Measurements from ENCODE around the gene RAB11FIP4. TPM values are rescaled to one million over a fixed set of nuclear protein-coding genes. Genes with fewer than 3 reads are reported as not detected.

The RAB11FIP4 gene
- total and polyA plus RNA-seq, 4 donors = 1.5 to 16.0 (median 3.3) TPM

DNA sequence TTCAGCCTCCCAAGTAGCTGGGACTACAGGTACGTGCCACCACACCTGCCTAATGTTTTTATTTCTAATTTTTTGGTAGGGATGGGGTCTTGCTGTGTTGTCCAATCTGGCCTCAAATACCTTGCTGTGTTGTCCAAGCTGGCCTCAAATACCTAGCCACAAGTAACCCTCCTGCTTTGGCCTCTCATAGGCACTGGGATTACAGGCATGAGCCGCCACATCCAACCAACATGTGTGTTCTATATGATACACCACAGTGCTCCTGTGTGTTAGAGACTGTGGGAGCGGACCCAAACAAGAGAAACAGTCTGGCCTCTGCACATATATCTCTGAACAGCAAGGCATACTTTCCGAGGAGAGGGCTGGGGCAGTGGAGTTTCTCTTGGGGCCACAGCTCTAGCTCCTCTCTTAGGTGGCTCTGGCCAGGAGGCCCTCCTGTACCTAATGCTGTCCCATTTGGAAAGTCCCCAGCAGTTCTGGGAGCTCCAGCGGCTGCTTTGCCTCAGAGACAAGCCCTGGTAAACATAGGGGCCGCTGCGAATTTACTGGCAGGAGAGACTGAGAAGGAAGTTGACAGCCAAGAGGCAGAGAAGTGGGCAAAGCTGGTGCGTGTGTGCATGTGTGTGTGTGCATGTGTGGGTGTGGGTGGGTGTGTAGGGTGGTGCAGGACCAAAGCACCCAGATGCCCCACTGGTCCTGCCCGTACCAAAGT, 95.0 kb downstream of the RAB11FIP4 start:
- no peaks in the 10 kb centered on the region for H3K36me3 ChIP-seq (ENCODE audit: control insufficient read depth in 4 of 4, insufficient read depth in 3 of 4, low read depth in 1 of 4, low read length in 3 of 4)
- peaks cover 17 to 54% (median 37%) of the 10 kb centered on the region in 4 donors for H3K4me1 ChIP-seq (ENCODE audit: control insufficient read depth in 4 of 4, insufficient read depth in 4 of 4, low read length in 3 of 4)
- H3K4me3 ChIP-seq (ENCODE audit: low read depth in 1 of 3, low read length in 3 of 3) = peak overlapping the region in 1 of 3 donors; percentile 34
- H3K9me3 ChIP-seq (ENCODE audit: control insufficient read depth in 4 of 4, low read length in 3 of 4) = no peaks in the 10 kb centered on the region
- H3K9ac ChIP-seq (ENCODE audit: low read depth in 1 of 2, low read length in 2 of 2) = no peak overlapping the region
- TF ChIP-seq FOXA1 (IDR thresholded peaks at IDR 0.05) (no peak), EGR1 (IDR thresholded peaks at IDR 0.05; ENCODE audit: low read depth in 2 of 2) (no peak), FOXA2 (IDR thresholded peaks at IDR 0.05) (no peak), GABPA (IDR thresholded peaks at IDR 0.05 in 1 of 2, conservative IDR thresholded peaks at IDR 0.05 in 1 of 2) (no peak), SP1 (IDR thresholded peaks at IDR 0.05) (peak; percentile 7), RAD21 (IDR thresholded peaks at IDR 0.05) (no peak)
- TF ChIP-seq, protein P1, sequence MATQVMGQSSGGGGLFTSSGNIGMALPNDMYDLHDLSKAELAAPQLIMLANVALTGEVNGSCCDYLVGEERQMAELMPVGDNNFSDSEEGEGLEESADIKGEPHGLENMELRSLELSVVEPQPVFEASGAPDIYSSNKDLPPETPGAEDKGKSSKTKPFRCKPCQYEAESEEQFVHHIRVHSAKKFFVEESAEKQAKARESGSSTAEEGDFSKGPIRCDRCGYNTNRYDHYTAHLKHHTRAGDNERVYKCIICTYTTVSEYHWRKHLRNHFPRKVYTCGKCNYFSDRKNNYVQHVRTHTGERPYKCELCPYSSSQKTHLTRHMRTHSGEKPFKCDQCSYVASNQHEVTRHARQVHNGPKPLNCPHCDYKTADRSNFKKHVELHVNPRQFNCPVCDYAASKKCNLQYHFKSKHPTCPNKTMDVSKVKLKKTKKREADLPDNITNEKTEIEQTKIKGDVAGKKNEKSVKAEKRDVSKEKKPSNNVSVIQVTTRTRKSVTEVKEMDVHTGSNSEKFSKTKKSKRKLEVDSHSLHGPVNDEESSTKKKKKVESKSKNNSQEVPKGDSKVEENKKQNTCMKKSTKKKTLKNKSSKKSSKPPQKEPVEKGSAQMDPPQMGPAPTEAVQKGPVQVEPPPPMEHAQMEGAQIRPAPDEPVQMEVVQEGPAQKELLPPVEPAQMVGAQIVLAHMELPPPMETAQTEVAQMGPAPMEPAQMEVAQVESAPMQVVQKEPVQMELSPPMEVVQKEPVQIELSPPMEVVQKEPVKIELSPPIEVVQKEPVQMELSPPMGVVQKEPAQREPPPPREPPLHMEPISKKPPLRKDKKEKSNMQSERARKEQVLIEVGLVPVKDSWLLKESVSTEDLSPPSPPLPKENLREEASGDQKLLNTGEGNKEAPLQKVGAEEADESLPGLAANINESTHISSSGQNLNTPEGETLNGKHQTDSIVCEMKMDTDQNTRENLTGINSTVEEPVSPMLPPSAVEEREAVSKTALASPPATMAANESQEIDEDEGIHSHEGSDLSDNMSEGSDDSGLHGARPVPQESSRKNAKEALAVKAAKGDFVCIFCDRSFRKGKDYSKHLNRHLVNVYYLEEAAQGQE (IDR thresholded peaks at IDR 0.05) = no peak
- peak overlapping the region; percentile 35 to 82 for H3K27ac ChIP-seq (ENCODE audit: low read depth in 1 of 2, low read length in 2 of 2)
- 44% methylated on average over 9 of the region's 9 CpGs for WGBS
- H3K27me3 ChIP-seq (ENCODE audit: control insufficient read depth in 4 of 4, insufficient read depth in 4 of 4, low read length in 3 of 4) = no peaks in the 10 kb centered on the region
- DNase-seq (ENCODE audit: low spot score) = no peak

DNA sequence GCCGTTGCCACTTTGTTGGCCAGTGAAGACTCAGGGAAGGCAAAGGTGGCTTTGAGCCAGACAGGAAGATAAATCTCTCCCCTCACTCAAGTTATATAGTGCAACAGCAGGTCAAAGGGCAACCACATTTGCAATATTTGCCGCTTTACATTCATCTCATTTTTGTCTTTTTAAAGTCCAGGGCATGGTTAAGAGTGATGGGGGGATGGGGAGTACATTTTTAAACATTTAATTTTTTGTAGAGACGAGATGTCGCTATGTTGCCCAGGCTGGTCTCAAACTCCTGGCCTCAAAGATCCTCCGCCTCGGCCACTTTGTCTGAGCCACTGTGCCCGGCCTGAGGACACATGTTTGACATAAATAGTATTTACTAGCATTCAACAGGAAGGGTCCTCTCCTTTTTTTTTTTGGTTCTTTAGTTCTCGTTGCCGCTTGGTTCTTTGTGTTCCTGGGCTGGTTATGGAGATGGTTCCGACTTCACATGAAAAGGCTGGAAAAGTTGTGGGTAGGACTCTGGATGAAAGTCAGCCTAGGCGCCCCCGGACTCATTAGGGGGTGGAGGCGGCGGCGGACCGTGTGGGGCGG, 95.7 kb downstream of the RAB11FIP4 start:
- H3K9me3 ChIP-seq (ENCODE audit: control insufficient read depth in 4 of 4, low read length in 3 of 4) = no peaks in the 10 kb centered on the region
- 16% methylated on average over 17 of the region's 17 CpGs for WGBS
- H3K4me3 ChIP-seq (ENCODE audit: low read depth in 1 of 3, low read length in 3 of 3) = peak overlapping the region in 2 of 3 donors; percentile 34 to 73
- no peaks in the 10 kb centered on the region for H3K27me3 ChIP-seq (ENCODE audit: control insufficient read depth in 4 of 4, insufficient read depth in 4 of 4, low read length in 3 of 4)
- TF ChIP-seq HNF4G (IDR thresholded peaks at IDR 0.05) = no peak
- no peak for TF ChIP-seq FOXA2 (IDR thresholded peaks at IDR 0.05)
- TF ChIP-seq GABPA (IDR thresholded peaks at IDR 0.05 in 1 of 2, conservative IDR thresholded peaks at IDR 0.05 in 1 of 2) = no peak
- TF ChIP-seq JUND (IDR thresholded peaks at IDR 0.05) = no peak
- TF ChIP-seq EGR1 (IDR thresholded peaks at IDR 0.05; ENCODE audit: low read depth in 2 of 2) = no peak
- no peak for TF ChIP-seq NR2F2 (IDR thresholded peaks at IDR 0.05)
- TF ChIP-seq FOXA1 (IDR thresholded peaks at IDR 0.05) = no peak
- TF ChIP-seq, protein P2, sequence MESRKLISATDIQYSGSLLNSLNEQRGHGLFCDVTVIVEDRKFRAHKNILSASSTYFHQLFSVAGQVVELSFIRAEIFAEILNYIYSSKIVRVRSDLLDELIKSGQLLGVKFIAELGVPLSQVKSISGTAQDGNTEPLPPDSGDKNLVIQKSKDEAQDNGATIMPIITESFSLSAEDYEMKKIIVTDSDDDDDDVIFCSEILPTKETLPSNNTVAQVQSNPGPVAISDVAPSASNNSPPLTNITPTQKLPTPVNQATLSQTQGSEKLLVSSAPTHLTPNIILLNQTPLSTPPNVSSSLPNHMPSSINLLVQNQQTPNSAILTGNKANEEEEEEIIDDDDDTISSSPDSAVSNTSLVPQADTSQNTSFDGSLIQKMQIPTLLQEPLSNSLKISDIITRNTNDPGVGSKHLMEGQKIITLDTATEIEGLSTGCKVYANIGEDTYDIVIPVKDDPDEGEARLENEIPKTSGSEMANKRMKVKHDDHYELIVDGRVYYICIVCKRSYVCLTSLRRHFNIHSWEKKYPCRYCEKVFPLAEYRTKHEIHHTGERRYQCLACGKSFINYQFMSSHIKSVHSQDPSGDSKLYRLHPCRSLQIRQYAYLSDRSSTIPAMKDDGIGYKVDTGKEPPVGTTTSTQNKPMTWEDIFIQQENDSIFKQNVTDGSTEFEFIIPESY (IDR thresholded peaks at IDR 0.05) = no peak
- no peak for TF ChIP-seq HNF4A (conservative IDR thresholded peaks at IDR 0.05)
- TF ChIP-seq SP1 (IDR thresholded peaks at IDR 0.05) = no peak
- TF ChIP-seq, protein P3, sequence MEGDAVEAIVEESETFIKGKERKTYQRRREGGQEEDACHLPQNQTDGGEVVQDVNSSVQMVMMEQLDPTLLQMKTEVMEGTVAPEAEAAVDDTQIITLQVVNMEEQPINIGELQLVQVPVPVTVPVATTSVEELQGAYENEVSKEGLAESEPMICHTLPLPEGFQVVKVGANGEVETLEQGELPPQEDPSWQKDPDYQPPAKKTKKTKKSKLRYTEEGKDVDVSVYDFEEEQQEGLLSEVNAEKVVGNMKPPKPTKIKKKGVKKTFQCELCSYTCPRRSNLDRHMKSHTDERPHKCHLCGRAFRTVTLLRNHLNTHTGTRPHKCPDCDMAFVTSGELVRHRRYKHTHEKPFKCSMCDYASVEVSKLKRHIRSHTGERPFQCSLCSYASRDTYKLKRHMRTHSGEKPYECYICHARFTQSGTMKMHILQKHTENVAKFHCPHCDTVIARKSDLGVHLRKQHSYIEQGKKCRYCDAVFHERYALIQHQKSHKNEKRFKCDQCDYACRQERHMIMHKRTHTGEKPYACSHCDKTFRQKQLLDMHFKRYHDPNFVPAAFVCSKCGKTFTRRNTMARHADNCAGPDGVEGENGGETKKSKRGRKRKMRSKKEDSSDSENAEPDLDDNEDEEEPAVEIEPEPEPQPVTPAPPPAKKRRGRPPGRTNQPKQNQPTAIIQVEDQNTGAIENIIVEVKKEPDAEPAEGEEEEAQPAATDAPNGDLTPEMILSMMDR (IDR thresholded peaks at IDR 0.05; ENCODE audit: low read depth, low read length, missing input control) = no peak
- TF ChIP-seq, protein P4, sequence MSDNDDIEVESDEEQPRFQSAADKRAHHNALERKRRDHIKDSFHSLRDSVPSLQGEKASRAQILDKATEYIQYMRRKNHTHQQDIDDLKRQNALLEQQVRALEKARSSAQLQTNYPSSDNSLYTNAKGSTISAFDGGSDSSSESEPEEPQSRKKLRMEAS (IDR thresholded peaks at IDR 0.05) = no peak
- no peak for TF ChIP-seq YY1 (IDR thresholded peaks at IDR 0.05)
- TF ChIP-seq, protein P5, sequence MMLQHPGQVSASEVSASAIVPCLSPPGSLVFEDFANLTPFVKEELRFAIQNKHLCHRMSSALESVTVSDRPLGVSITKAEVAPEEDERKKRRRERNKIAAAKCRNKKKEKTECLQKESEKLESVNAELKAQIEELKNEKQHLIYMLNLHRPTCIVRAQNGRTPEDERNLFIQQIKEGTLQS (IDR thresholded peaks at IDR 0.05) = no peak
- TF ChIP-seq RAD21 (IDR thresholded peaks at IDR 0.05) = no peak
- TF ChIP-seq, protein P1 (IDR thresholded peaks at IDR 0.05) = no peak
- TF ChIP-seq RXRA (IDR thresholded peaks at IDR 0.05) = no peak
- no peak for TF ChIP-seq TAF1 (conservative IDR thresholded peaks at IDR 0.05)
- H3K27ac ChIP-seq (ENCODE audit: low read depth in 1 of 2, low read length in 2 of 2) = peak overlapping the region; percentile 75 to 82
- no peak for DNase-seq (ENCODE audit: low spot score)
- H3K9ac ChIP-seq (ENCODE audit: low read depth in 1 of 2, low read length in 2 of 2) = peak overlapping the region in 1 of 2 donors; percentile 62
- no peaks in the 10 kb centered on the region for H3K36me3 ChIP-seq (ENCODE audit: control insufficient read depth in 4 of 4, insufficient read depth in 3 of 4, low read depth in 1 of 4, low read length in 3 of 4)
- H3K4me1 ChIP-seq (ENCODE audit: control insufficient read depth in 4 of 4, insufficient read depth in 4 of 4, low read length in 3 of 4) = peaks cover 17 to 52% (median 34%) of the 10 kb centered on the region in 4 donors

Data from liver (tissue), 9 donors.